Stimulated activated CD8-positive, alpha-beta memory T cell treated with anti-CD3 and anti-CD28 coated beads, Interleukin-4, amount 100 ng/mL, for 24 hours (primary cell): ENCODE results near the gene TMEM255B.

Source experiments
- DNase-seq: peaks from one replicate; pipeline ENCODE4 v3.0.0-alpha.2; 2020; ENCODE audit warnings: low read depth

Gene TMEM255B

GRCh38 chr13:113849546-113849945, 90.5 kb downstream of the TMEM255B start:
- DNase-seq: no peak

- DNase-seq: no peak
Measured at GRCh38 chr13:113849981-113850721, 91.1 kb downstream of the TMEM255B start.

- DNase-seq: no peak
Measured at GRCh38 chr13:113850722-113851479, 91.9 kb downstream of the TMEM255B start.

- no peak for DNase-seq
Measured at GRCh38 chr13:113851480-113851803, 92.4 kb downstream of the TMEM255B start.

- DNase-seq: no peak
Measured at GRCh38 chr13:113851826-113852535, 93.0 kb downstream of the TMEM255B start.

- DNase-seq: no peak
Measured at GRCh38 chr13:113852536-113853517, 93.8 kb downstream of the TMEM255B start.

- DNase-seq: no peak
Measured at GRCh38 chr13:113853518-113854237, 94.7 kb downstream of the TMEM255B start.

- no peak for DNase-seq
Measured at GRCh38 chr13:113854238-113855011, 95.4 kb downstream of the TMEM255B start.

- no peak for DNase-seq
Measured at GRCh38 chr13:113855012-113855921, 96.2 kb downstream of the TMEM255B start.

GRCh38 chr13:113855931-113856715, 97.1 kb downstream of the TMEM255B start:
- no peak for DNase-seq

- no peak for DNase-seq
Measured at GRCh38 chr13:113856716-113857065, 97.7 kb downstream of the TMEM255B start.

- DNase-seq: no peak
Measured at GRCh38 chr13:113857531-113858195, 98.6 kb downstream of the TMEM255B start.

- no peak for DNase-seq
Measured at GRCh38 chr13:113859311-113860050, 100.5 kb downstream of the TMEM255B start.

- no peak for DNase-seq
Measured at GRCh38 chr13:113860051-113860664, 101.1 kb downstream of the TMEM255B start.

GRCh38 chr13:113860665-113861432, 101.8 kb downstream of the TMEM255B start:
- DNase-seq: no peak
